HCT116 (cell line): Measurements from ENCODE around the gene KCNJ1. TPM values are rescaled to one million over a fixed set of nuclear protein-coding genes. Genes with fewer than 3 reads are reported as not detected.

Source experiments
- ATAC-seq: fragments of 200-7000 bp; cut with Tn5 transposase; 2 replicates; pipeline ENCODE4 v1.9.1; 2020; ENCODE audit warnings: mild to moderate bottlenecking, moderate library complexity
- BruUV-seq: library from RNA; stranded (reverse); fragments of 400-500 nt; replicated peaks from 2 replicates; lab custom pipeline; 2021; lab: Mats Ljungman, UMichigan
- CTCF ChIA-PET: fragments of 300-600 bp; sonication (Branson Sonifier 250); formaldehyde crosslinking; loops from one replicate; lab custom pipeline; 2021; ENCODE audit warnings: antibody characterized with exemption; lab: Charles Lee
- POLR2A ChIA-PET: fragments of 300-600, 350-600 bp; sonication (Branson Sonifier 250); formaldehyde crosslinking; loops from one replicate; lab custom pipeline; 2021; ENCODE audit warnings: antibody characterized with exemption; lab: Charles Lee
- RAD21 ChIA-PET, 2 experiments: fragments of 300-600 bp; sonication (Branson Sonifier 250); formaldehyde crosslinking; loops; one replicate each; lab custom pipeline; 2023; ENCODE audit warnings: low total read pairs in 2 of 2; ENCODE audit not compliant: uncharacterized antibody in 2 of 2, unreplicated experiment in 2 of 2, low non-redundant PET in 1 of 2; lab: Charles Lee
- DNase-seq: peaks from one replicate; pipeline ENCODE4 v3.0.0-alpha.2; 2010; ENCODE audit warnings: low read depth, low spot score
- H2AFZ ChIP-seq: fragments of 200-600 bp; shearing (Covaris generic), sonication (generic); 2 replicates; pipeline ENCODE4 v1.6.1; 2017; ENCODE audit warnings: low read depth, mixed run types, mixed read lengths, antibody characterized with exemption, low read length; ENCODE audit not compliant: poor library complexity, severe bottlenecking
- H3K27ac ChIP-seq: 2 replicates; pipeline ENCODE4 v1.5.1; 2012; ENCODE audit warnings: low read depth, low read length
- H3K27me3 ChIP-seq: fragments of 200-600 bp; sonication (generic); 2 replicates; pipeline ENCODE4 v1.6.1; 2016; ENCODE audit warnings: mixed run types, low read length, mixed read lengths; ENCODE audit not compliant: insufficient read depth
- H3K36me3 ChIP-seq, 2 experiments: fragments of 200-500 bp in 1 of 2; fragments of 200-600 bp in 1 of 2; sonication (Bioruptor generic) in 1 of 2; sonication (generic) in 1 of 2; 2 replicates each; pipeline versions ENCODE4 v1.5.1 to v1.6.1; 2014 to 2016; ENCODE audit warnings: low read length in 2 of 2, inconsistent platforms in 1 of 2, mixed read lengths in 1 of 2, mixed run types in 1 of 2; ENCODE audit not compliant: insufficient read depth in 2 of 2, control insufficient read depth in 1 of 2
- H3K4me1 ChIP-seq, 2 experiments: fragments of 200-600 bp in 1 of 2; sonication (generic) in 1 of 2; 2 replicates each; pipeline versions ENCODE4 v1.5.1 to v1.6.1; 2012 to 2017; ENCODE audit warnings: low read length in 2 of 2, inconsistent platforms in 1 of 2, mild to moderate bottlenecking in 1 of 2, mixed read lengths in 1 of 2, mixed run types in 1 of 2, moderate library complexity in 1 of 2; ENCODE audit not compliant: insufficient read depth in 2 of 2, control insufficient read depth in 1 of 2
- H3K4me2 ChIP-seq: fragments of 200-600 bp; sonication (generic); 2 replicates; pipeline ENCODE4 v1.6.1; 2017; ENCODE audit warnings: mixed run types, low read length, mixed read lengths
- H3K4me3 ChIP-seq, 2 experiments: fragments of 200-600 bp in 1 of 2; sonication (generic) in 1 of 2; replicated peaks in 1 of 2; 2 replicates each; pipeline ENCODE4 v1.5.1; 2011 to 2016; ENCODE audit warnings: low read length in 2 of 2, control low read depth in 1 of 2, low read depth in 1 of 2, mild to moderate bottlenecking in 1 of 2, mixed read lengths in 1 of 2, mixed run types in 1 of 2
- H3K79me2 ChIP-seq: fragments of 200-600 bp; sonication (generic); 2 replicates; pipeline ENCODE4 v1.6.1; 2017; ENCODE audit warnings: mild to moderate bottlenecking, mixed run types, low read length, moderate library complexity, mixed read lengths; ENCODE audit not compliant: insufficient read depth
- H3K9ac ChIP-seq: fragments of 200-600 bp; sonication (generic); 2 replicates; pipeline ENCODE4 v1.6.1; 2016; ENCODE audit warnings: low read length, mixed read lengths
- H3K9me2 ChIP-seq: fragments of 200-600 bp; sonication (generic), shearing (Covaris generic); 2 replicates; pipeline ENCODE4 v1.6.1; 2017; ENCODE audit warnings: mixed run types, mild to moderate bottlenecking, moderate library complexity; ENCODE audit not compliant: insufficient read depth
- H3K9me3 ChIP-seq, 2 experiments: fragments of 200-500 bp in 1 of 2; fragments of 200-600 bp in 1 of 2; sonication (Bioruptor generic) in 1 of 2; sonication (generic) in 1 of 2; 2 replicates each; pipeline ENCODE4 v1.6.1; 2014 to 2017; ENCODE audit warnings: low read length in 2 of 2, mixed read lengths in 2 of 2, inconsistent platforms in 1 of 2, low read depth in 1 of 2, mild to moderate bottlenecking in 1 of 2, mixed run types in 1 of 2, moderate library complexity in 1 of 2; ENCODE audit not compliant: control insufficient read depth in 1 of 2, insufficient read depth in 1 of 2
- H4K20me1 ChIP-seq: fragments of 200-600 bp; sonication (generic), shearing (Covaris generic); 2 replicates; pipeline ENCODE4 v1.6.1; 2017; ENCODE audit warnings: mixed run types, mild to moderate bottlenecking, moderate library complexity; ENCODE audit not compliant: insufficient read depth
- ATF3 ChIP-seq: IDR thresholded peaks from 2 replicates; pipeline ENCODE4 v1.6.1; 2012
- RAD21 ChIP-seq: IDR thresholded peaks from 2 replicates; pipeline ENCODE4 v1.6.1; 2012; ENCODE audit warnings: low read depth, mild to moderate bottlenecking
- ZNF274 ChIP-seq: fragments of 200-500 bp; sonication (Bioruptor generic); IDR thresholded peaks from 2 replicates; pipeline ENCODE4 v1.6.1; 2014; ENCODE audit warnings: mild to moderate bottlenecking, low read depth, low read length, inconsistent platforms
- intact Hi-C: fragments of 100-400 bp; cut with micrococcal nuclease; formaldehyde crosslinking; loops from 2 replicates; pipeline ENCODE4 v1.10.0; 2022
- total RNA-seq: library from RNA; stranded (reverse); gene quantifications from one replicate; pipeline ENCODE4 v1.2.1, GENCODE V29; 2021; ENCODE audit not compliant: unreplicated experiment
- TF ChIP-seq, protein P1 (sequence below), 3 experiments: fragments of 200-600 bp in 1 of 3; sonication (generic) in 1 of 3; IDR thresholded peaks in 2 of 3; conservative IDR thresholded peaks in 1 of 3; 2 replicates each; pipeline ENCODE4 v1.5.1; 2012 to 2017; ENCODE audit warnings: low read depth in 2 of 3, low read length in 2 of 3, antibody characterized with exemption in 1 of 3, borderline replicate concordance in 1 of 3, control low read depth in 1 of 3, mild to moderate bottlenecking in 1 of 3, mixed read lengths in 1 of 3, mixed run types in 1 of 3, moderate library complexity in 1 of 3; ENCODE audit not compliant: insufficient read depth in 1 of 3

The KCNJ1 gene
- total RNA-seq, 1 experiment from 2014 or later = 0.15 TPM

DNA sequence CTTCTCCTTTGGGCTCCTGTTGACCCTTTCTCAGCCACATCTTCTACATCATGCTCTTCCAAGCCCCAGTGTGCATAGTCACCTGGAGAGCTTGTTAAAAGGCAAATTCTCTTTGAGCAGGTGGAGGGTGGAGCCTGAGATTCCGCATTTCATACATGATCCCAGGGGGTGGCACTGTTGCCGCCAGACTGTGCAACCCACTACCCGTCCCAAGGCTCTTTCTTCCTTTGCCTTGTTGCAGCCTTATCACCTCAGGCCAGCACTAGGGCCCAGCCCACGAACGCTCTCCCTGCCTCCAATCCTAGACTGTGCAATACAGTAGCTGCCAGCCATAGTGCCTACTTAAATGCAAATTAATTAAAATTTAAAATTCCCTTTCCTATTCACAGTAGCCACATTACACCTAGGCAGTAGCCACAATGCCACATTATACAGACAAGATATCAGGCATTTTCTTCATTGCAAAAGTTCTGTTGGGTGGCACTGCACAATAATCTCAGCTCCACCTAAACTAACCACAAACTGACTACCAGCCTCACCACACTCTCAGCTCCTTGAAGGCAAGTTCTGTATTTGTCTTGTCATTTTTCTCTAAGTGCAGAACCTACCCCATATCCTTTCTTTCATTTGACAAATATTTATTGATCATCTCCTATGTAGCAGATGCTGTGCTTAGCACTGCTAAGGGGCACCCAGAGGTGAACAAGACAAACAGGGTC is 19.5 kb upstream of the KCNJ1 start:
- intact Hi-C loops = loop anchor here (5.0 kb wide), 1 partner anchor 446 kb away; no protein-coding TSS in a partner anchor
- peak; percentile 77 for ATAC-seq
- POLR2A ChIA-PET = interaction anchor here (1.3 to 1.9 kb wide), 2 partner anchors 20 to 70 kb away, joined by 3 to 5 read pairs; no protein-coding TSS in a partner anchor

More for the DNA sequence above, 19.5 kb upstream of the KCNJ1 start:
- RAD21 ChIA-PET = interaction anchor here (1.1 to 1.2 kb wide), 2 partner anchors 70 kb away, joined by 8 to 14 read pairs; no protein-coding TSS in a partner anchor
- Histone ChIP-seq H4K20me1 (no peaks in the 10 kb centered on the region), H3K9ac (no peak overlapping the region), H3K79me2 (no peaks in the 10 kb centered on the region), H3K4me2 (no peak overlapping the region), H3K4me3 (no peak overlapping the region), H3K27me3 (no peaks in the 10 kb centered on the region), H3K36me3 (no peaks in the 10 kb centered on the region), H3K4me1 (peaks cover 3 to 14% of the 10 kb centered on the region in 2 experiments; a peak in 3 of 4 replicates), H3K27ac (no peak overlapping the region), H3K9me3 (no peaks in the 10 kb centered on the region), H2AFZ (no peak overlapping the region), H3K9me2 (no peaks in the 10 kb centered on the region)
- BruUV-seq = no TSS peak
- CTCF ChIA-PET = interaction anchor here (0.8 to 5.7 kb wide), 8 partner anchors 19 to 714 kb away, joined by 3 to 213 read pairs (median 10); no protein-coding TSS in a partner anchor
- TF ChIP-seq ATF3 (no peak), RAD21 (peak; percentile 69), ZNF274 (no peak)
- TF ChIP-seq, protein P1, sequence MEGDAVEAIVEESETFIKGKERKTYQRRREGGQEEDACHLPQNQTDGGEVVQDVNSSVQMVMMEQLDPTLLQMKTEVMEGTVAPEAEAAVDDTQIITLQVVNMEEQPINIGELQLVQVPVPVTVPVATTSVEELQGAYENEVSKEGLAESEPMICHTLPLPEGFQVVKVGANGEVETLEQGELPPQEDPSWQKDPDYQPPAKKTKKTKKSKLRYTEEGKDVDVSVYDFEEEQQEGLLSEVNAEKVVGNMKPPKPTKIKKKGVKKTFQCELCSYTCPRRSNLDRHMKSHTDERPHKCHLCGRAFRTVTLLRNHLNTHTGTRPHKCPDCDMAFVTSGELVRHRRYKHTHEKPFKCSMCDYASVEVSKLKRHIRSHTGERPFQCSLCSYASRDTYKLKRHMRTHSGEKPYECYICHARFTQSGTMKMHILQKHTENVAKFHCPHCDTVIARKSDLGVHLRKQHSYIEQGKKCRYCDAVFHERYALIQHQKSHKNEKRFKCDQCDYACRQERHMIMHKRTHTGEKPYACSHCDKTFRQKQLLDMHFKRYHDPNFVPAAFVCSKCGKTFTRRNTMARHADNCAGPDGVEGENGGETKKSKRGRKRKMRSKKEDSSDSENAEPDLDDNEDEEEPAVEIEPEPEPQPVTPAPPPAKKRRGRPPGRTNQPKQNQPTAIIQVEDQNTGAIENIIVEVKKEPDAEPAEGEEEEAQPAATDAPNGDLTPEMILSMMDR (IDR thresholded peaks at IDR 0.05 in 2 of 3, conservative IDR thresholded peaks at IDR 0.05 in 1 of 3; ENCODE audit: borderline replicate concordance in 1 of 3, insufficient read depth in 1 of 3, low read depth in 2 of 3, low read length in 2 of 3) = peak; percentile 50 to 70 (median 56)
- DNase-seq = no peak
